ENCODE data around the gene PATE3. TPM values are rescaled to one million over a fixed set of nuclear protein-coding genes. Genes with fewer than 3 reads are reported as not detected.

The PATE3 gene
- polyA plus RNA-seq, 1 of the 3 experiments (the other 2 are of a cell fraction), result not detected

- Histone ChIP-seq H3K9me3 (no peaks in the 10 kb centered on the region), H3K4me3 (ENCODE audit: low read depth in 2 of 2, low read length in 1 of 2) (no peak overlapping the region), H2AFZ (ENCODE audit: low read depth) (no peak overlapping the region), H3K27ac (ENCODE audit: low read depth in 2 of 2, low read length in 1 of 2) (no peak overlapping the region), H3K4me1 (ENCODE audit: control insufficient read depth in 1 of 2, insufficient read depth in 2 of 2, low read depth in 1 of 2, low read length in 1 of 2) (peaks cover 0 to 11% of the 10 kb centered on the region in 2 experiments; a peak in 1 of 4 replicates), H3K9me2 (no peaks in the 10 kb centered on the region), H3K27me3 (ENCODE audit: insufficient read depth) (no peaks in the 10 kb centered on the region), H4K20me1 (ENCODE audit: insufficient read depth) (no peaks in the 10 kb centered on the region), H3K9ac (no peak overlapping the region), H3K4me2 (no peak overlapping the region), H3K79me2 (ENCODE audit: insufficient read depth) (no peaks in the 10 kb centered on the region), H3K36me3 (replicated peaks in 1 of 2; ENCODE audit: control insufficient read depth in 1 of 2, insufficient read depth in 2 of 2, low read length in 1 of 2) (no peaks in the 10 kb centered on the region), H3F3A (replicated peaks; ENCODE audit: insufficient read depth) (peaks cover 15% of the 10 kb centered on the region)
- WGBS (ENCODE audit: low lambda C conversion rate), result 45% methylated on average over 10 of the region's 10 CpGs
- CTCF ChIA-PET, result no interaction called here
- no peak for DNase-seq
- POLR2A ChIA-PET, result no interaction called here
- no peak for TF ChIP-seq IRF3 (IDR thresholded peaks at IDR 0.05; ENCODE audit: low read depth, low read length)
- TF ChIP-seq TCF12 (IDR thresholded peaks at IDR 0.05), result no peak
- no peak for TF ChIP-seq RAD21 (IDR thresholded peaks at IDR 0.05; ENCODE audit: low read length)
- TF ChIP-seq PBX3 (IDR thresholded peaks at IDR 0.05), result no peak
- no peak for TF ChIP-seq ELF1 (IDR thresholded peaks at IDR 0.05)
- no peak for TF ChIP-seq TEAD4 (IDR thresholded peaks at IDR 0.05; ENCODE audit: borderline replicate concordance, insufficient read depth)
- no peak for TF ChIP-seq TAF1 (IDR thresholded peaks at IDR 0.05; ENCODE audit: borderline replicate concordance, low read depth, low read length)
- no peak for TF ChIP-seq GABPA (IDR thresholded peaks at IDR 0.05; ENCODE audit: low read depth)
- TF ChIP-seq EZH2phosphoT487 (IDR thresholded peaks at IDR 0.05; ENCODE audit: borderline replicate concordance, low read depth), result no peak
- TF ChIP-seq YY1 (IDR thresholded peaks at IDR 0.05; ENCODE audit: low read depth), result no peak
- no peak for TF ChIP-seq FOSL2 (IDR thresholded peaks at IDR 0.05; ENCODE audit: borderline replicate concordance, low read depth)
- no peak for TF ChIP-seq RXRA (IDR thresholded peaks at IDR 0.05; ENCODE audit: borderline replicate concordance, low read depth)
- TF ChIP-seq, protein P1, sequence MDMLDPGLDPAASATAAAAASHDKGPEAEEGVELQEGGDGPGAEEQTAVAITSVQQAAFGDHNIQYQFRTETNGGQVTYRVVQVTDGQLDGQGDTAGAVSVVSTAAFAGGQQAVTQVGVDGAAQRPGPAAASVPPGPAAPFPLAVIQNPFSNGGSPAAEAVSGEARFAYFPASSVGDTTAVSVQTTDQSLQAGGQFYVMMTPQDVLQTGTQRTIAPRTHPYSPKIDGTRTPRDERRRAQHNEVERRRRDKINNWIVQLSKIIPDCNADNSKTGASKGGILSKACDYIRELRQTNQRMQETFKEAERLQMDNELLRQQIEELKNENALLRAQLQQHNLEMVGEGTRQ (IDR thresholded peaks at IDR 0.05; ENCODE audit: borderline replicate concordance, low read depth, low read length), result no peak
- TF ChIP-seq CHD2 (IDR thresholded peaks at IDR 0.05; ENCODE audit: low read length, partially characterized antibody), result no peak
- no peak for TF ChIP-seq EP300 (IDR thresholded peaks at IDR 0.05; ENCODE audit: borderline replicate concordance in 1 of 2, low read depth in 1 of 2, low read length in 1 of 2)
- TF ChIP-seq SMC3 (IDR thresholded peaks at IDR 0.05; ENCODE audit: low read depth, low read length), result no peak
- no peak for TF ChIP-seq RFX5 (IDR thresholded peaks at IDR 0.05; ENCODE audit: low read length)
- no peak for TF ChIP-seq MEF2A (IDR thresholded peaks at IDR 0.05; ENCODE audit: borderline replicate concordance, low read depth)
Measured at GRCh38 chr11:125768336-125769046, 19.4 kb upstream of the PATE3 start.

Measured in SK-N-SH (cell line).